ENCODE results near the gene WASF2. TPM values are rescaled to one million over a fixed set of nuclear protein-coding genes. Genes with fewer than 3 reads are reported as not detected.

WASF2 gene
- total and polyA plus RNA-seq, 2 of the 13 experiments (the other 11 are each of a cell fraction or from before 2014, with no cell fraction given) = 10.4 to 27.7 TPM

DNA sequence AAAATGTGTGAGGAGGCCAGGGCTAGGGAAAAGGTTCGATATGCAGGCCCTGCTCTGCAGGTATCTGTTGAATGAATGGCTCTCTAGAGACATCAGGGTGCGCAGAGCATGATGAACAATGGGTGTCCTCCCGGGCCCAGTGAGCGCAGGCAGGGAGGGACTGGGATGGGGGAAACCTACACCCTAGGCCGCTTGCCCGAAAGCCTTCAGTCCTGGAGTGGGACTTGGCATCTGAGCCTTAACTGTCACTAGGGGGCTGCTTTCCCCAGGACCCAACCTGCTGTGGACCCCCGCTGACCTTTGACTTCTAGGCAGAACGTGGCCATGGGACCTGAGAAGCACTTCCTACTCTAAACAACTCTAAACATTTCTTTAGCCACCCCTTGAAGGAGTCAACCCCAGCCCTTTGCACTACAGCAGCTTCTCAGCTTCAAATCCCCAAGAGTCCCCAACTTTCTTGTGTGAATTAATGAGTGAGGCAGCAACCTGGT is 122.8 kb downstream of the WASF2 start:
- no peaks in the 10 kb centered on the region for H3K79me2 ChIP-seq (ENCODE audit: insufficient read depth, low read length)
- H3K27me3 ChIP-seq (ENCODE audit: control insufficient read depth in 1 of 2, insufficient read depth in 2 of 2, low read length in 2 of 2) = peaks cover 3 to 16% of the 10 kb centered on the region in 2 experiments; a peak in 3 of 5 replicates
- ChIA-PET CTCF (ENCODE audit: low intra/inter-chr PET ratio, low total read pairs) (no interaction called here), POLR2A (interaction anchor here (2.0 to 3.2 kb wide), 2 partner anchors 18 to 25 kb away, joined by 6 to 20 read pairs; partner anchors contain the start of gene SYTL1)
- H4K20me1 ChIP-seq (ENCODE audit: insufficient read depth, low read length) = no peaks in the 10 kb centered on the region
- peak overlapping the region; percentile 84 for H3K4me2 ChIP-seq (ENCODE audit: low read depth, low read length)
- in situ Hi-C loops (cut with HindIII; ENCODE audit: extremely low pct_ligation_motif_present, low pct_unique_long_range_greater_than_20kb) = no loop called here
- no peak for FAIRE-seq
- no peaks in the 10 kb centered on the region for H3K9me3 ChIP-seq (ENCODE audit: low read length)
- ATAC-seq = peak; percentile 25
- peak overlapping the region; percentile 58 for H2AFZ ChIP-seq (ENCODE audit: low read length)
- DNase-seq (ENCODE audit: low spot score) = no peak
- intact Hi-C loops (cut with micrococcal nuclease; ENCODE audit: unreplicated experiment) = no loop called here
- H3K4me1 ChIP-seq (ENCODE audit: insufficient read depth, low read length) = peaks cover 27% of the 10 kb centered on the region
- no TSS peak for BruUV-seq (replicated peaks)
- no peaks in the 10 kb centered on the region for H3K36me3 ChIP-seq (replicated peaks in 1 of 2; ENCODE audit: control insufficient read depth in 1 of 2, insufficient read depth in 2 of 2, low read length in 2 of 2)
- no peak overlapping the region for H3K27ac ChIP-seq (ENCODE audit: extremely low read length, insufficient read depth, low read length)
- peak overlapping the region; percentile 64 to 84 (median 84) for H3K4me3 ChIP-seq (replicated peaks in 1 of 3; ENCODE audit: insufficient read depth in 1 of 3, low read depth in 2 of 3, low read length in 3 of 3)
- peak overlapping the region; percentile 66; the same call in 1 of the 2 replicates for H3K9ac ChIP-seq (ENCODE audit: insufficient read depth, low read depth, low read length)
- 20% methylated on average over 3 of the region's 8 CpGs for WGBS (ENCODE audit: low lambda C conversion rate)
- TF ChIP-seq ZFX (CRISPR knock-in tag; IDR thresholded peaks at IDR 0.05; ENCODE audit: low read depth) = 0 out of 2 replicates have a peak, but pooled peaks have one; percentile 1
- TF ChIP-seq NBN (conservative IDR thresholded peaks at IDR 0.05) = no peak
- TF ChIP-seq GABPB1 (CRISPR knock-in tag; IDR thresholded peaks at IDR 0.05) = no peak
- TF ChIP-seq, protein P1, sequence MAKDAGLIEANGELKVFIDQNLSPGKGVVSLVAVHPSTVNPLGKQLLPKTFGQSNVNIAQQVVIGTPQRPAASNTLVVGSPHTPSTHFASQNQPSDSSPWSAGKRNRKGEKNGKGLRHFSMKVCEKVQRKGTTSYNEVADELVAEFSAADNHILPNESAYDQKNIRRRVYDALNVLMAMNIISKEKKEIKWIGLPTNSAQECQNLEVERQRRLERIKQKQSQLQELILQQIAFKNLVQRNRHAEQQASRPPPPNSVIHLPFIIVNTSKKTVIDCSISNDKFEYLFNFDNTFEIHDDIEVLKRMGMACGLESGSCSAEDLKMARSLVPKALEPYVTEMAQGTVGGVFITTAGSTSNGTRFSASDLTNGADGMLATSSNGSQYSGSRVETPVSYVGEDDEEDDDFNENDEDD (CRISPR knock-in tag; IDR thresholded peaks at IDR 0.05; ENCODE audit: borderline replicate concordance) = 0 out of 2 replicates have a peak, but pooled peaks have one; percentile 3
- TF ChIP-seq, protein P2, sequence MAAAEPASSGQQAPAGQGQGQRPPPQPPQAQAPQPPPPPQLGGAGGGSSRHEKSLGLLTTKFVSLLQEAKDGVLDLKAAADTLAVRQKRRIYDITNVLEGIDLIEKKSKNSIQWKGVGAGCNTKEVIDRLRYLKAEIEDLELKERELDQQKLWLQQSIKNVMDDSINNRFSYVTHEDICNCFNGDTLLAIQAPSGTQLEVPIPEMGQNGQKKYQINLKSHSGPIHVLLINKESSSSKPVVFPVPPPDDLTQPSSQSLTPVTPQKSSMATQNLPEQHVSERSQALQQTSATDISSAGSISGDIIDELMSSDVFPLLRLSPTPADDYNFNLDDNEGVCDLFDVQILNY (CRISPR knock-in tag; conservative IDR thresholded peaks at IDR 0.05) = no peak
- 0 out of 2 replicates have a peak, but pooled peaks have one; percentile 43 for TF ChIP-seq ZMAT3 (CRISPR knock-in tag; conservative IDR thresholded peaks at IDR 0.05)
- TF ChIP-seq, protein P3, sequence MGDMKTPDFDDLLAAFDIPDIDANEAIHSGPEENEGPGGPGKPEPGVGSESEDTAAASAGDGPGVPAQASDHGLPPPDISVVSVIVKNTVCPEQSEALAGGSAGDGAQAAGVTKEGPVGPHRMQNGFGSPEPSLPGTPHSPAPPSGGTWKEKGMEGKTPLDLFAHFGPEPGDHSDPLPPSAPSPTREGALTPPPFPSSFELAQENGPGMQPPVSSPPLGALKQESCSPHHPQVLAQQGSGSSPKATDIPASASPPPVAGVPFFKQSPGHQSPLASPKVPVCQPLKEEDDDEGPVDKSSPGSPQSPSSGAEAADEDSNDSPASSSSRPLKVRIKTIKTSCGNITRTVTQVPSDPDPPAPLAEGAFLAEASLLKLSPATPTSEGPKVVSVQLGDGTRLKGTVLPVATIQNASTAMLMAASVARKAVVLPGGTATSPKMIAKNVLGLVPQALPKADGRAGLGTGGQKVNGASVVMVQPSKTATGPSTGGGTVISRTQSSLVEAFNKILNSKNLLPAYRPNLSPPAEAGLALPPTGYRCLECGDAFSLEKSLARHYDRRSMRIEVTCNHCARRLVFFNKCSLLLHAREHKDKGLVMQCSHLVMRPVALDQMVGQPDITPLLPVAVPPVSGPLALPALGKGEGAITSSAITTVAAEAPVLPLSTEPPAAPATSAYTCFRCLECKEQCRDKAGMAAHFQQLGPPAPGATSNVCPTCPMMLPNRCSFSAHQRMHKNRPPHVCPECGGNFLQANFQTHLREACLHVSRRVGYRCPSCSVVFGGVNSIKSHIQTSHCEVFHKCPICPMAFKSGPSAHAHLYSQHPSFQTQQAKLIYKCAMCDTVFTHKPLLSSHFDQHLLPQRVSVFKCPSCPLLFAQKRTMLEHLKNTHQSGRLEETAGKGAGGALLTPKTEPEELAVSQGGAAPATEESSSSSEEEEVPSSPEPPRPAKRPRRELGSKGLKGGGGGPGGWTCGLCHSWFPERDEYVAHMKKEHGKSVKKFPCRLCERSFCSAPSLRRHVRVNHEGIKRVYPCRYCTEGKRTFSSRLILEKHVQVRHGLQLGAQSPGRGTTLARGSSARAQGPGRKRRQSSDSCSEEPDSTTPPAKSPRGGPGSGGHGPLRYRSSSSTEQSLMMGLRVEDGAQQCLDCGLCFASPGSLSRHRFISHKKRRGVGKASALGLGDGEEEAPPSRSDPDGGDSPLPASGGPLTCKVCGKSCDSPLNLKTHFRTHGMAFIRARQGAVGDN (CRISPR knock-in tag; IDR thresholded peaks at IDR 0.05) = peak; percentile 58
- TF ChIP-seq ISX (CRISPR knock-in tag; conservative IDR thresholded peaks at IDR 0.05) = no peak
- TF ChIP-seq ZBTB7A (CRISPR knock-in tag; IDR thresholded peaks at IDR 0.05) = peak; percentile 49; the same call in 1 of the 2 replicates
- TF ChIP-seq ZNF7 (CRISPR knock-in tag; IDR thresholded peaks at IDR 0.05) = peak; percentile 71
- TF ChIP-seq NCOA1 (CRISPR knock-in tag; IDR thresholded peaks at IDR 0.05) = 0 out of 2 replicates have a peak, but pooled peaks have one; percentile 39
- 0 out of 2 replicates have a peak, but pooled peaks have one; percentile 37 for TF ChIP-seq TAF1 (CRISPR knock-in tag; IDR thresholded peaks at IDR 0.05)
- peak; percentile 52; the same call in 1 of the 2 replicates for TF ChIP-seq ZNF501 (CRISPR knock-in tag; IDR thresholded peaks at IDR 0.05)
- peak; percentile 58; the same call in 1 of the 2 replicates for TF ChIP-seq NR2F6 (IDR thresholded peaks at IDR 0.05)
- TF ChIP-seq NR2F6 (CRISPR knock-in tag; IDR thresholded peaks at IDR 0.05) = no peak; the same call in 1 of the 2 replicates
- TF ChIP-seq ZNF484 (CRISPR knock-in tag; IDR thresholded peaks at IDR 0.05; ENCODE audit: borderline replicate concordance, low read depth) = no peak
- TF ChIP-seq RAD51 (IDR thresholded peaks at IDR 0.05; ENCODE audit: borderline replicate concordance) = no peak
- TF ChIP-seq KDM3A (CRISPR knock-in tag; IDR thresholded peaks at IDR 0.05; ENCODE audit: low read depth) = 0 out of 2 replicates have a peak, but pooled peaks have one; percentile 17
- 0 out of 2 replicates have a peak, but pooled peaks have one; percentile 15 for TF ChIP-seq RXRA (CRISPR knock-in tag; IDR thresholded peaks at IDR 0.05)
